CD4-positive, alpha-beta T cell treated with Interleukin-4 for 1 hour (primary cell): ENCODE measurements around the gene WIPI1.
A peak's percentile ranks its signal among the peaks of the same experiment; 100 is the strongest.

Experiments
- DNase-seq, 2 donors: peaks; one replicate each; pipeline ENCODE4 v3.0.0-alpha.2; 2020 to 2022

WIPI1 gene

GRCh38 chr17:68437979-68438822 is 19.1 kb downstream of the WIPI1 start:
- DNase-seq, result peak; percentile 47 to 63

DNA sequence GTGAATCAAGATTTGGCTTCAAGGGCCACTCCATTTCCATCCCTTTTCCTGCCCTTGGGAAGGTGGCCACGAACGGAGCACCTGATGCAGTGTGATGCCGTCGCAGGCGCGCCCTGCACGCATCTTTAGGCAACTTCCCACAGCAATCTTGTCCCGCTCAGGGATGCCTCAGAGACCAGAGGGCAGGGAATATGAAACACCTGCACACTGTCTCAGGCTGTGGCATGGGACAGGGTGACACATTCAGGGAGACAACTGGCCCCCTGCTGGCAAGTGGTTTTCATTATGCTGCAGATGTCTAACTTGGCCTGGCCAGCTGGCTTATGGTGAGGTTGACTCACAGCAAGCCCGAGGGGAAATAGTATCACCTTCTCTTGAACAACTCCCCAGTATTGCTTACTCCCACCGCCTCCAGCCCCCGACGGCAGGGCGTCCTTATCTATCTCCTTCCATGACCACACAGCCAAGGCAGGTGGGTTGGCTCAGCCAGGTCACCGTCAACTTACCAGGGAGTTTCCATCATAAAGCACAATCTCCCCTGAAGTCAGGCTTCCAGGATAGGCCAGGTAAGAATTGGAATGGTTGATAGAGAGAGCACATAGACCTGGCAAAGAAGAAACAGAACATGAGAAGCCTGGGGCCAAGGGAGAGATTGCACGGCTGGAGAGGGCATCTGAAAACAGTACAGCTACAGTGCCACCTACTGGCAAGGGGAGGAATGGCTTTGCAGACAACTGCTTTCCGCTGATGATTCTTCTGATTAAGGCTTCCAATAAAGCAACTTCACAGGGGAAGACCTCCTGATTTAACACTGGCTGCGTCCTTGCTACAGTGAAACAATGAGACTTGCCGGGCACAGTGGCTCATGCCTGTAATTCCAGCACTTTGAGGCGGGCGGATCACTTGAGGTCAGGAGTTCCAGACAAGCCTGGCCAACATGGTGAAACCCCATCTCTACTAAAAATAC is 21.1 kb downstream of the WIPI1 start:
- peak; percentile 85 to 87 for DNase-seq

DNA sequence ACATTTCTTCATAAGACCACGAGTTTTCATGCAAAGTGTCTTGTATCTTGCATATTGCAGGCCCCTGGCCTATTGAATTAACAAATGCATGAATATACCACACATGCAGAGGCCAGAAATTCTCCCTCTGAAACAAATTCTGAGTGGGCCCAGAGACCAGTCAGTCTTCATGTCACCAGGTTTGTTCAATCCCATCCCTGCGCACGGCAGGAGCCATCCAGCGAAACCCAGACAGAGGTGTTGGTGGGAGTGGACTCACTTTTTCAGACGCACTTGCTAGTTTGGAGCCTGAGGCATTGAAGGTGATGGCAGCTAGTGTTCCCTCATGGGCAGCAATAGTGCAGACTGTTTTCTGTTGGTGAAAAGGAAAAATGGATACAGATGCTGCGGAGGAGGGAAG is 21.9 kb downstream of the WIPI1 start:
- no peak for DNase-seq

- DNase-seq, result no peak
These were observed 23.3 kb downstream of the WIPI1 start for GRCh38 chr17:68433911-68434508.

DNA sequence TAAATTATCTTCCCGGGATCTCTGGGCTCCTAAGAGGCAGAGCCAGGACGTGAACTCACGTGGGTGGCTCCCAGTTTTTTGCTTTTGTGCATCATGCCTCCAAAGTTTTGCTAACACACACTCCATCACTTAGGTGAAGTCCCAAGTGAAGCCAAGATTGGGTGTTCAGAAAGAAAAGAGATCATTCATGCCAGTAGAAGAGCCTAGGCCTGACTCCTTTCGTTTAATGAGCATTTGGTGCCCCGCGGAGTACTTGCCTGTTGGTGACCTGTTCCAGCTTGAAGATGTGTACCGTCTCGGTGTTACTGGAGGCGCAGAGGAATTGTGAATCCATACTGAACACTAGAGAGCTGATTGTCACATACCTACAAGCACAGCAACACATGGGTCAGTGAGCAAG is 24.1 kb downstream of the WIPI1 start:
- no peak for DNase-seq

GRCh38 chr17:68432086-68432864 is 25.0 kb downstream of the WIPI1 start:
- no peak for DNase-seq

DNA sequence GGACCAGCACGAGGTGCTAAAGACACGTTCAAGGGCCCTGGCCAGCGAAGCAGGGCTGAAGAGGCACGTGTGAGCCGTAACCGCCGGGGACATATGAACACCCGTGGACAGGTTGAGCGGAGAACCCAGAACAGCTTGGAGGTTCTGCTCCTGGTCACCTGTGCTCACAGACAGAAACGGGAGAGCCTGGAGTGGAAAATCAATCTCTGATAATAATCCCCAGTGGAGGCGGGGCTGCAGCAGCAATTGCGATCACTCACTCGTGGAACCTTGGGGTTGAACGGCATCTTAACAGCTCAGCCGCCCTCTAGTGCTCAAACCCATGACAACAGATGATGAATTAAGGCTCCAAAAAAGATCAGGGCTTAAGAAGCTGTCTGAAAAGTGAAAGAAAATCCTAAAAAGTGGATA is 25.6 kb downstream of the WIPI1 start:
- DNase-seq, result peak; percentile 47 to 63

DNA sequence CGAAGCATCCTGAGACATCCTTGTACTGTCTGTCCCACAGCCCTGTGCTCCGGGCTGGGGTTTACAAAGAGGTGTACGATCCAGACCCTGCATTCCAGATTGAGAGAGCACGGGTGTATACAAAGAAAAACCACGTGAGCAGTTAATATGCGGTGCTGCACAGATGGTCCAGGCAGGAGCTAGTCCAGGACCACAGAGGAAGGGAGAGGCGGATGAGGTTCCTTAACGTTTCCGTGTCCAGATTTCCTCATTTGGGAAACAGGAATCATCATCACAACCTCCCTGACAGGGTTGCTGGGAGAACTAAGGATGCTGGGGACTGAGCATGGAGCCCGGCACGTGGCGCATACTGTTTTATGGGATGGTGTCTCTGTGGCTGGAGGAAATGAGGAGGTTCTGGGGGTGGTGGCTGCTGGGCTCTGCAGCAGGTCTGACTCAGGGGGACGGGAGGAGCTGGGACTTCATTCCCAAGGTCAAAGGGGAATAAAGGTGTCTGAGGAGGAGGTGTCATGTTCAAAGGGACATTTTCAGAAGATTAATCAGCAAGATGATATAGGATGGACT is 26.2 kb downstream of the WIPI1 start:
- no peak for DNase-seq

- DNase-seq, result no peak
These were observed 27.4 kb downstream of the WIPI1 start for GRCh38 chr17:68429881-68430280.

DNA sequence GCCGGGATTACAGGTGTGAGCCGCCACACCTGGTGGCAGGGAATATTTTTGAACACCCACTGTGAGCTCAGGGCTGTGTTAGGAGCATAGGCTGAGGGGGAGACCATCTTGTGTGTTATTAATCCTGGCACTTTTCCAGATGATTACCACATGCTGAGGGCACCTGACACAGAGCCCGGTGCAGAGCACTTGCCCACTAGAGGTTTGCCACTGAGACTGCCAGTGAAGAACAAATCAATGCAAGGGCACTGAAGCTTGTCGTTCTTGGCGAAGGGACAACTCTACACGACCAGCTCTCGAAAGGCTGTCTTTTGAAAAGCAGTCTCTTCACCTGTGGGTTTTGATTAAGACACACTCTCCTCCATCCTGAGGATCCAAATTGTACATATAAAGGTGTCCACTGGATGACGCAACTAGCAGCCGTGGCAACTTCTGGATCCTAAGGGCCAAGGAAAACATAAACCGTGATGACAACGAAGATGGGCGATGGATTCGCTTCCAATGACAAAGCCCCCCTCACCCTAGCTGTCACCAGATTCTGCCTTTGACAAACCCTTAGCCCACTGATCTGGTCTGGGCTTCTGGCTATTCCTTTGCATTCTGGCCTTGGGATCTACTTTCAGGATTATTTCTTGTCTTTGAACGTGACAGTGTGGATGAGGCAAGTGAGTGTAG is 28.7 kb downstream of the WIPI1 start:
- no peak for DNase-seq

DNA sequence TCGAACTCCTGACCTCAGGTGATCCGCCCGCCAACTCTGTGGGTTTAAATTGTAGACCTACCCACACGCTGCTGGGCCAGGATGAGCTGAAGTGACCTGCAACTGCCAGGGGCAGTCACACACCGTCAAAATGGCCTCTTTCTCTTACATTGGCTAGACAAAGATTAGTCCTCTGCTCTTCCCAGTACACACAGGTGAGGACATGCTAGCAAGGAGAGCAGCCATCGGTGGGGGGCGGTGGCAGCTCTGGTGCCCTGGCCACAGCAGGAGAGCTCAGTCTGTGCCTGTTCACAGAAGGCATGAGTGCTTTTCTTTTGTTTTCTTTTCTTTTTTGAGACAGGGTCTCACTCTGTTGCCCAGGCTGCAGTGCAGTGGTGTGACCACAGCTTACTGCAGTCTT is 29.7 kb downstream of the WIPI1 start:
- no peak for DNase-seq

- no peak for DNase-seq
These were observed 31.3 kb downstream of the WIPI1 start for GRCh38 chr17:68425979-68426378.

DNA sequence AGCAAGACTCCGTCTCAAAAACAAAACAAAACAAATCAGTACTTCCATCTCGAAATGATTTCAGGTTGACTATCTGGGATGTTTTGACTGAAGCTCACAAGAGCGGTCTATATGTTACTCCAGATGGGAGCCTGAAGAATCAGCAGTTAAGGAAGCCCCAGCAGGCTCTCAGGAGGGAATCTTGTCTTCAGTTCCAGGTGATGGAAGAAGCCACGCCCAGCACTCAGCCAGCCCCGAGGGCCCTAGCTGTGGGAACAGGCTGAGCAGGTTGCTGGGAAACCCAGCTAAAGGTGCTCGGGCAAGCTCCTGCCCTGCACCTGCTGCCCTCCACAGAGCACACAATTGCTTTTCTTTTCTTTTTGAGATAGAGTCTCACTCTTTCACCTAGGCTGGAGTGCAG is 32.4 kb downstream of the WIPI1 start:
- DNase-seq, result no peak

GRCh38 chr17:68424203-68424602 is 33.1 kb downstream of the WIPI1 start:
- DNase-seq, result no peak

DNA sequence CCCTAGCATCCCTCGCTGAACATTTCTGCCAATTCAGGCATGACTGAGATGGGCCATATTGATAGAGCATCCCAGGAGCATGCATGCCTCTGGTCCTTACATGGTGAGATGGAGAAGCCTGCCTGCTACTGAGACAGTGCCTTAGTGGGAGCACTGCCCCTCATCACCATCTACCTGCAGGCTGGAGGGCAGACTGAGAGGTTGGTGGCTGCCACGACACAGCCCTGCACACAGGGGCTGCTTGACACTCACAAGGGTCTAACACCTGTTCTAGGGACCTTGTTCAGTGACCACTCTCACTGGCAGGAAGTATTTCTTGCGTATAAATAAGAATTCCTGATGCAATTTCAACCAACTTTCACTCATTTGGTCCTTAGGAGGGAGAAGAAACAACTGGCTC is 34.0 kb downstream of the WIPI1 start:
- DNase-seq, result no peak

GRCh38 chr17:68422821-68423220 is 34.5 kb downstream of the WIPI1 start:
- no peak for DNase-seq

DNA sequence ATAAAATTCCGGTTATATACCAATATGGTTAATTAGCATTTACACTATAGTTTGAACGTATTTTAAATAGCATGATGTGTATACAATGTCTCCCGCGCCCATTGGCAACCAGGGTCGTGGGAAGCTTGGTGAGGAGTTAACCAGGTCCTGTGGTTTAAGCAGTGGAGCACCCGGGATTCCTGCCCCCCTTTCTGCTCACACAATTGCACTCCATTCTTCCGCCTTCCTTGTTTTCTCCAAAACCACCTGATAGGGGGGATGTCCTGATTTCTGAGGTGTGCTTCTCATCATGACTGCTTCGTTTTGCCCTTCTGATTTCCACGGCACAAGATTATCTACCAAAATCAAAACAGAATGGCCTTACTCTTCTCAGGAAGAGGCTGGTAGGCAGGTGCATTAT is 35.8 kb downstream of the WIPI1 start:
- no peak for DNase-seq

- DNase-seq, result no peak
These were observed 37.2 kb downstream of the WIPI1 start for GRCh38 chr17:68420065-68420464.

- DNase-seq, result no peak
These were observed 38.4 kb downstream of the WIPI1 start for GRCh38 chr17:68418876-68419275.

DNA sequence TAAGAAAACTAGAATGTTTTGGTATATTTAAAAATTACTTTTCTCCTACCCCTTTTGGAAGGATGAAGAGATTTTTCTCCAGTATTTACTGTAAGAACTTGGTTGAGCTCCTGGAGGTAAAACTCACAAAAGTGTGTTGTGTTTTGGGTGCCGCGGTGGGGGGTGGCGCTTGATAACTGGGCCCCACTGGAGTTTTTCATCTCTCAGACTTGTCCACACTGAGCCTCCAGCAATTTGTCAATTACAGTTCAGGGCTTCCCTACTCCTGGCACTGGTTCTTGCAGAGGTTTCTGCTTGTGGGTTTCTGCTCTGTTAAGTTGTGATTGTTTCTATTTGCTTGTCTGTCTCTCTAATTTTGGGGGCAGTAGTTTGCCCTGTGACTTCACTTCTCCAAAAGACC is 40.0 kb downstream of the WIPI1 start:
- no peak for DNase-seq

DNA sequence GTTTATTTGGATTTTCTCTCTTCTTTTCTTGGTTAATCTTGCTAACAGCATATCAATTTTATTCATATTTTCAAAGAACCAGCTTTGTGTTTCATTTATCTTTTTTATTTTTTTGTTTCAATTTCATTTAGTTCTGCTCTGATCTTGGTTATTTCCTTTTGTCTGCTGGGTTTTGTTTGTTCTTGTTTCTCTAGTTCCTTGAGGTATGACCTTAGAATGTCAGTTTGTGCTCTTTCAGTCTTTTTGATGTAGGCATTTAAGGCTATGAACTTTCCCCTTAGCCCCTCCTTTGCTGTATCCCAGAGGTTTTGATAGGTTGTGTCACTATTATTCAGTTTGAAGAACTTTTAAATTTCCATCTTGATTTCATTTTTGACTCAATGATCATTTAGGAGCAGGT is 42.4 kb downstream of the WIPI1 start:
- peak in 1 of 2 donors; percentile 41 for DNase-seq
